ENCODE data around the gene DNAH6.

Gene DNAH6

GRCh38 chr2:84846741-84847142 is 330.4 kb downstream of the DNAH6 start:
- Histone ChIP-seq H3K27me3 (ENCODE audit: control insufficient read depth, insufficient read depth, low read length) (no peaks in the 10 kb centered on the region), H3K36me3 (ENCODE audit: control insufficient read depth, insufficient read depth, low read length) (no peaks in the 10 kb centered on the region), H3K27ac (ENCODE audit: low read length) (no peak overlapping the region), H3K9me3 (ENCODE audit: control insufficient read depth, insufficient read depth, low read length) (no peaks in the 10 kb centered on the region), H3K4me3 (ENCODE audit: low read length) (no peak overlapping the region), H3K4me1 (ENCODE audit: control insufficient read depth, insufficient read depth, low read length) (no peaks in the 10 kb centered on the region)
- DNase-seq (ENCODE audit: low read depth, low spot score), result no peak
- WGBS (ENCODE audit: insufficient coverage, insufficient read length), result no CpG with 5 or more reads among the region's 2 CpGs

GRCh38 chr2:84847326-84848050 is 331.2 kb downstream of the DNAH6 start:
- DNase-seq (ENCODE audit: low read depth, low spot score), result no peak
- no peak overlapping the region for H3K4me3 ChIP-seq (ENCODE audit: low read length)
- H3K4me1 ChIP-seq (ENCODE audit: control insufficient read depth, insufficient read depth, low read length), result no peaks in the 10 kb centered on the region
- no peaks in the 10 kb centered on the region for H3K9me3 ChIP-seq (ENCODE audit: control insufficient read depth, insufficient read depth, low read length)
- H3K27ac ChIP-seq (ENCODE audit: low read length), result no peak overlapping the region
- no peaks in the 10 kb centered on the region for H3K27me3 ChIP-seq (ENCODE audit: control insufficient read depth, insufficient read depth, low read length)
- H3K36me3 ChIP-seq (ENCODE audit: control insufficient read depth, insufficient read depth, low read length), result no peaks in the 10 kb centered on the region
- WGBS (ENCODE audit: insufficient coverage, insufficient read length), result no CpG with 5 or more reads among the region's 5 CpGs

- Histone ChIP-seq H3K9me3 (ENCODE audit: control insufficient read depth, insufficient read depth, low read length) (no peaks in the 10 kb centered on the region), H3K4me3 (ENCODE audit: low read length) (no peak overlapping the region), H3K36me3 (ENCODE audit: control insufficient read depth, insufficient read depth, low read length) (no peaks in the 10 kb centered on the region), H3K27ac (ENCODE audit: low read length) (no peak overlapping the region), H3K27me3 (ENCODE audit: control insufficient read depth, insufficient read depth, low read length) (peaks cover under 1% of the 10 kb centered on the region; the same call in 1 of the 2 replicates), H3K4me1 (ENCODE audit: control insufficient read depth, insufficient read depth, low read length) (no peaks in the 10 kb centered on the region)
- no peak for DNase-seq (ENCODE audit: low read depth, low spot score)
- no CpG with 5 or more reads among the region's 8 CpGs for WGBS (ENCODE audit: insufficient coverage, insufficient read length)
Measured at GRCh38 chr2:84849271-84849952, 333.1 kb downstream of the DNAH6 start.

- WGBS (ENCODE audit: insufficient coverage, insufficient read length), result no CpG with 5 or more reads among the region's 4 CpGs
- H3K27ac ChIP-seq (ENCODE audit: low read length), result no peak overlapping the region
- H3K4me3 ChIP-seq (ENCODE audit: low read length), result no peak overlapping the region
- no peaks in the 10 kb centered on the region for H3K36me3 ChIP-seq (ENCODE audit: control insufficient read depth, insufficient read depth, low read length)
- H3K9me3 ChIP-seq (ENCODE audit: control insufficient read depth, insufficient read depth, low read length), result no peaks in the 10 kb centered on the region
- H3K27me3 ChIP-seq (ENCODE audit: control insufficient read depth, insufficient read depth, low read length), result peaks cover 4% of the 10 kb centered on the region; the same call in 1 of the 2 replicates
- no peak for DNase-seq (ENCODE audit: low read depth, low spot score)
- no peaks in the 10 kb centered on the region; the same call in 1 of the 2 replicates for H3K4me1 ChIP-seq (ENCODE audit: control insufficient read depth, insufficient read depth, low read length)
Measured at GRCh38 chr2:84850471-84850870, 334.2 kb downstream of the DNAH6 start.

GRCh38 chr2:84851876-84852275 is 335.6 kb downstream of the DNAH6 start:
- Histone ChIP-seq H3K4me1 (ENCODE audit: control insufficient read depth, insufficient read depth, low read length) (peaks cover 4% of the 10 kb centered on the region), H3K9me3 (ENCODE audit: control insufficient read depth, insufficient read depth, low read length) (no peaks in the 10 kb centered on the region), H3K27me3 (ENCODE audit: control insufficient read depth, insufficient read depth, low read length) (peaks cover 12% of the 10 kb centered on the region; the same call in 1 of the 2 replicates), H3K36me3 (ENCODE audit: control insufficient read depth, insufficient read depth, low read length) (no peaks in the 10 kb centered on the region), H3K4me3 (ENCODE audit: low read length) (no peak overlapping the region), H3K27ac (ENCODE audit: low read length) (no peak overlapping the region)
- DNase-seq (ENCODE audit: low read depth, low spot score), result no peak
- no CpG with 5 or more reads among the region's 3 CpGs for WGBS (ENCODE audit: insufficient coverage, insufficient read length)

GRCh38 chr2:84854850-84855249 is 338.6 kb downstream of the DNAH6 start:
- peaks cover 5% of the 10 kb centered on the region for H3K4me1 ChIP-seq (ENCODE audit: control insufficient read depth, insufficient read depth, low read length)
- no peak overlapping the region for H3K27ac ChIP-seq (ENCODE audit: low read length)
- no peaks in the 10 kb centered on the region for H3K36me3 ChIP-seq (ENCODE audit: control insufficient read depth, insufficient read depth, low read length)
- H3K4me3 ChIP-seq (ENCODE audit: low read length), result no peak overlapping the region
- peaks cover 12% of the 10 kb centered on the region; the same call in 1 of the 2 replicates for H3K27me3 ChIP-seq (ENCODE audit: control insufficient read depth, insufficient read depth, low read length)
- no CpG with 5 or more reads among the region's 4 CpGs for WGBS (ENCODE audit: insufficient coverage, insufficient read length)
- no peak for DNase-seq (ENCODE audit: low read depth, low spot score)
- H3K9me3 ChIP-seq (ENCODE audit: control insufficient read depth, insufficient read depth, low read length), result no peaks in the 10 kb centered on the region

GRCh38 chr2:84855731-84856130 is 339.4 kb downstream of the DNAH6 start:
- Histone ChIP-seq H3K4me3 (ENCODE audit: low read length) (no peak overlapping the region), H3K36me3 (ENCODE audit: control insufficient read depth, insufficient read depth, low read length) (no peaks in the 10 kb centered on the region), H3K9me3 (ENCODE audit: control insufficient read depth, insufficient read depth, low read length) (no peaks in the 10 kb centered on the region), H3K4me1 (ENCODE audit: control insufficient read depth, insufficient read depth, low read length) (peaks cover 5% of the 10 kb centered on the region), H3K27me3 (ENCODE audit: control insufficient read depth, insufficient read depth, low read length) (peaks cover 12% of the 10 kb centered on the region; the same call in 1 of the 2 replicates), H3K27ac (ENCODE audit: low read length) (no peak overlapping the region)
- no peak for DNase-seq (ENCODE audit: low read depth, low spot score)
- WGBS (ENCODE audit: insufficient coverage, insufficient read length), result no CpG with 5 or more reads among the region's 11 CpGs

GRCh38 chr2:84856787-84857186 is 340.5 kb downstream of the DNAH6 start:
- Histone ChIP-seq H3K9me3 (ENCODE audit: control insufficient read depth, insufficient read depth, low read length) (no peaks in the 10 kb centered on the region), H3K4me1 (ENCODE audit: control insufficient read depth, insufficient read depth, low read length) (peaks cover 5% of the 10 kb centered on the region), H3K27me3 (ENCODE audit: control insufficient read depth, insufficient read depth, low read length) (peaks cover 12% of the 10 kb centered on the region; the same call in 1 of the 2 replicates), H3K36me3 (ENCODE audit: control insufficient read depth, insufficient read depth, low read length) (no peaks in the 10 kb centered on the region), H3K4me3 (ENCODE audit: low read length) (no peak overlapping the region), H3K27ac (ENCODE audit: low read length) (no peak overlapping the region)
- no peak for DNase-seq (ENCODE audit: low read depth, low spot score)
- WGBS (ENCODE audit: insufficient coverage, insufficient read length), result no CpG with 5 or more reads among the region's 6 CpGs

GRCh38 chr2:84857566-84857965 is 341.3 kb downstream of the DNAH6 start:
- Histone ChIP-seq H3K9me3 (ENCODE audit: control insufficient read depth, insufficient read depth, low read length) (no peaks in the 10 kb centered on the region), H3K4me3 (ENCODE audit: low read length) (no peak overlapping the region), H3K4me1 (ENCODE audit: control insufficient read depth, insufficient read depth, low read length) (peaks cover 5% of the 10 kb centered on the region), H3K27me3 (ENCODE audit: control insufficient read depth, insufficient read depth, low read length) (peaks cover 12% of the 10 kb centered on the region; the same call in 1 of the 2 replicates), H3K36me3 (ENCODE audit: control insufficient read depth, insufficient read depth, low read length) (no peaks in the 10 kb centered on the region), H3K27ac (ENCODE audit: low read length) (no peak overlapping the region)
- no CpG with 5 or more reads among the region's 5 CpGs for WGBS (ENCODE audit: insufficient coverage, insufficient read length)
- DNase-seq (ENCODE audit: low read depth, low spot score), result no peak

GRCh38 chr2:84858123-84858522 is 341.8 kb downstream of the DNAH6 start:
- Histone ChIP-seq H3K9me3 (ENCODE audit: control insufficient read depth, insufficient read depth, low read length) (no peaks in the 10 kb centered on the region), H3K4me3 (ENCODE audit: low read length) (no peak overlapping the region), H3K27me3 (ENCODE audit: control insufficient read depth, insufficient read depth, low read length) (peaks cover 12% of the 10 kb centered on the region; the same call in 1 of the 2 replicates), H3K4me1 (ENCODE audit: control insufficient read depth, insufficient read depth, low read length) (peaks cover 5% of the 10 kb centered on the region), H3K27ac (ENCODE audit: low read length) (no peak overlapping the region), H3K36me3 (ENCODE audit: control insufficient read depth, insufficient read depth, low read length) (no peaks in the 10 kb centered on the region)
- no peak for DNase-seq (ENCODE audit: low read depth, low spot score)
- no CpG with 5 or more reads among the region's 3 CpGs for WGBS (ENCODE audit: insufficient coverage, insufficient read length)

Data from iPS DF 6.9 (cell line).